Naive thymus-derived CD4-positive, alpha-beta T cell (primary cell): ENCODE results near the gene EIF2S2. TPM values are rescaled to one million over a fixed set of nuclear protein-coding genes. Genes with fewer than 3 reads are reported as not detected.

Source experiments
- ATAC-seq: fragments of 150-1000 bp; cut with Tn5 transposase; 2 replicates; pipeline ENCODE4 v1.10.0; 2021; ENCODE audit warnings: mild to moderate bottlenecking, moderate library complexity
- CTCF ChIA-PET: fragments of 350-600 bp; sonication (Branson Sonifier 250); formaldehyde crosslinking; loops from one replicate; lab custom pipeline; 2021; ENCODE audit warnings: antibody characterized with exemption; lab: Charles Lee
- POLR2A ChIA-PET: fragments of 350-600 bp; sonication (Branson Sonifier 250); formaldehyde crosslinking; loops from one replicate; lab custom pipeline; 2021; ENCODE audit warnings: antibody characterized with exemption, inconsistent platforms; lab: Charles Lee
- DNase-seq, 9 donors: peaks; one replicate each; pipeline versions ENCODE4 v3.0.0 to v3.0.0-alpha.2; 2020 to 2022; ENCODE audit warnings: mixed read lengths in 1 of 9
- H3K27ac ChIP-seq: one replicate; pipeline ENCODE4 v1.7.0; 2013; ENCODE audit warnings: mild to moderate bottlenecking, low read depth, low read length, moderate library complexity
- H3K27me3 ChIP-seq, 2 donors: one replicate each; pipeline ENCODE4 v1.7.0; 2013; ENCODE audit warnings: low read length in 2 of 2, mild to moderate bottlenecking in 2 of 2, moderate library complexity in 2 of 2; ENCODE audit not compliant: control insufficient read depth in 2 of 2, insufficient read depth in 2 of 2
- H3K36me3 ChIP-seq, 3 experiments: 1 replicate in 2 of 3; 2 replicates in 1 of 3; pipeline ENCODE4 v1.7.0; 2013; ENCODE audit warnings: low read length in 3 of 3, mild to moderate bottlenecking in 3 of 3, moderate library complexity in 1 of 3; ENCODE audit not compliant: insufficient read depth in 3 of 3, control insufficient read depth in 2 of 3
- H3K4me1 ChIP-seq, 2 donors: one replicate each; pipeline ENCODE4 v1.7.0; 2013; ENCODE audit warnings: low read length in 2 of 2, mild to moderate bottlenecking in 2 of 2, moderate library complexity in 1 of 2; ENCODE audit not compliant: control insufficient read depth in 2 of 2, insufficient read depth in 2 of 2
- H3K4me3 ChIP-seq: 2 replicates; pipeline ENCODE4 v1.7.0; 2013; ENCODE audit warnings: mild to moderate bottlenecking, low read length
- H3K9me3 ChIP-seq, 3 experiments: 1 replicate in 2 of 3; 2 replicates in 1 of 3; pipeline ENCODE4 v1.7.0; 2013; ENCODE audit warnings: low read length in 3 of 3; ENCODE audit not compliant: control insufficient read depth in 2 of 3
- H3K27ac Mint-ChIP-seq, 9 donors: one replicate each; pipeline ENCODE4 v1.8.0; 2020 to 2022; ENCODE audit warnings: mixed read lengths in 9 of 9, mild to moderate bottlenecking in 8 of 9, moderate library complexity in 5 of 9, inconsistent platforms in 2 of 9
- H3K27me3 Mint-ChIP-seq, 5 donors: one replicate each; pipeline ENCODE4 v1.8.0; 2021 to 2022; ENCODE audit warnings: mixed read lengths in 5 of 5, mild to moderate bottlenecking in 1 of 5
- H3K36me3 Mint-ChIP-seq, 5 donors: one replicate each; pipeline ENCODE4 v1.8.0; 2020 to 2022; ENCODE audit warnings: mixed read lengths in 5 of 5, mild to moderate bottlenecking in 3 of 5, inconsistent platforms in 1 of 5
- H3K4me1 Mint-ChIP-seq, 7 donors: one replicate each; pipeline ENCODE4 v1.8.0; 2020 to 2022; ENCODE audit warnings: mixed read lengths in 7 of 7, mild to moderate bottlenecking in 3 of 7, inconsistent platforms in 1 of 7
- H3K4me3 Mint-ChIP-seq, 10 donors: one replicate each; pipeline ENCODE4 v1.8.0; 2020 to 2022; ENCODE audit warnings: mild to moderate bottlenecking in 10 of 10, mixed read lengths in 10 of 10, moderate library complexity in 6 of 10, inconsistent platforms in 2 of 10
- H3K9me3 Mint-ChIP-seq, 11 donors: one replicate each; pipeline ENCODE4 v1.8.0; 2020 to 2022; ENCODE audit warnings: mixed read lengths in 11 of 11, mild to moderate bottlenecking in 4 of 11, inconsistent platforms in 1 of 11, moderate library complexity in 1 of 11
- intact Hi-C, 2 donors: fragments of 100-400 bp; cut with micrococcal nuclease; formaldehyde crosslinking; loops; one replicate each; pipeline ENCODE4 v1.15.1; 2023
- polyA plus RNA-seq, 2 donors: library from polyadenylated mRNA; unstranded; fragments of 300-500 nt; fragmentation: Illumina TruSeq; gene quantifications; one replicate each; pipeline ENCODE4 v1.2.3, GENCODE V29; 2021
- total RNA-seq, 6 experiments: library from RNA in 5 of 6; stranded (reverse) in 5 of 6; gene quantifications; 1 replicate in 5 of 6; 2 replicates in 1 of 6; pipeline ENCODE4 v1.2.3 and lab custom pipeline; 2021 to 2026

The EIF2S2 gene
- total and polyA plus RNA-seq, 7 experiments from 2014 or later: 16.8 to 68.4 (median 23.2) TPM

GRCh38 chr20:34079818-34080217 lies 32.2 kb downstream of the EIF2S2 start:
- peak overlapping the region in 4 of 9 donors; percentile 40 to 72 (median 68) for H3K27ac Mint-ChIP-seq
- DNase-seq: no peak
- Histone ChIP-seq H3K27ac (no peak overlapping the region), H3K4me3 (no peak overlapping the region), H3K9me3 (no peaks in the 10 kb centered on the region), H3K27me3 (no peaks in the 10 kb centered on the region), H3K36me3 (peaks cover 13 to 86% (median 16%) of the 10 kb centered on the region in 3 experiments), H3K4me1 (no peaks in the 10 kb centered on the region)
- POLR2A ChIA-PET: no interaction called here
- CTCF ChIA-PET: interaction anchor here (1.3 kb wide), 1 partner anchor 11 kb away, joined by 4 read pairs; no protein-coding TSS in a partner anchor
- peaks cover 0 to 38% (median 8%) of the 10 kb centered on the region in 5 donors for H3K36me3 Mint-ChIP-seq
- no peak for ATAC-seq
- intact Hi-C loops: no loop called here
- no peaks in the 10 kb centered on the region for H3K27me3 Mint-ChIP-seq
- no peak overlapping the region for H3K4me3 Mint-ChIP-seq
- no peaks in the 10 kb centered on the region for H3K9me3 Mint-ChIP-seq
- H3K4me1 Mint-ChIP-seq: peaks cover 0 to 17% (median 8%) of the 10 kb centered on the region in 7 donors

GRCh38 chr20:34078540-34078939 lies 33.5 kb downstream of the EIF2S2 start:
- peak overlapping the region in 7 of 9 donors; percentile 33 to 72 (median 55) for H3K27ac Mint-ChIP-seq
- intact Hi-C loops: no loop called here
- H3K27ac ChIP-seq: no peak overlapping the region
- H3K9me3 ChIP-seq: no peaks in the 10 kb centered on the region
- H3K36me3 ChIP-seq: peaks cover 13 to 94% (median 16%) of the 10 kb centered on the region in 3 experiments
- no peaks in the 10 kb centered on the region for H3K4me1 ChIP-seq
- H3K4me3 Mint-ChIP-seq: no peak overlapping the region
- H3K27me3 Mint-ChIP-seq: no peaks in the 10 kb centered on the region
- ChIA-PET CTCF (no interaction called here), POLR2A (no interaction called here)
- DNase-seq (no peak), ATAC-seq (no peak)
- no peaks in the 10 kb centered on the region for H3K9me3 Mint-ChIP-seq
- H3K27me3 ChIP-seq: no peaks in the 10 kb centered on the region
- H3K4me3 ChIP-seq: no peak overlapping the region
- H3K4me1 Mint-ChIP-seq: peaks cover 2 to 9% (median 3%) of the 10 kb centered on the region in 7 donors
- peaks cover 0 to 36% (median 5%) of the 10 kb centered on the region in 5 donors for H3K36me3 Mint-ChIP-seq

GRCh38 chr20:34076952-34077351 lies 35.1 kb downstream of the EIF2S2 start:
- H3K4me3 ChIP-seq: no peak overlapping the region
- no peaks in the 10 kb centered on the region for H3K27me3 ChIP-seq
- DNase-seq (no peak), ATAC-seq (no peak)
- Mint-ChIP-seq H3K4me3 (no peak overlapping the region), H3K27me3 (no peaks in the 10 kb centered on the region), H3K4me1 (peaks cover 0 to 9% (median 6%) of the 10 kb centered on the region in 7 donors), H3K27ac (peak overlapping the region in 1 of 9 donors; percentile 43), H3K36me3 (peaks cover 0 to 38% (median 8%) of the 10 kb centered on the region in 5 donors), H3K9me3 (no peaks in the 10 kb centered on the region)
- H3K27ac ChIP-seq: no peak overlapping the region
- H3K36me3 ChIP-seq: peaks cover 13 to 98% (median 23%) of the 10 kb centered on the region in 3 experiments
- H3K9me3 ChIP-seq: no peaks in the 10 kb centered on the region
- POLR2A ChIA-PET: no interaction called here
- CTCF ChIA-PET: no interaction called here
- no peaks in the 10 kb centered on the region for H3K4me1 ChIP-seq
- intact Hi-C loops: no loop called here

- Histone ChIP-seq H3K4me3 (no peak overlapping the region), H3K4me1 (no peaks in the 10 kb centered on the region), H3K27ac (no peak overlapping the region), H3K27me3 (no peaks in the 10 kb centered on the region), H3K36me3 (peaks cover 13 to 91% (median 23%) of the 10 kb centered on the region in 3 experiments), H3K9me3 (no peaks in the 10 kb centered on the region)
- POLR2A ChIA-PET: interaction anchor here (0.7 kb wide), 1 partner anchor 83 kb away, joined by 3 read pairs; no protein-coding TSS in a partner anchor
- Mint-ChIP-seq H3K9me3 (no peaks in the 10 kb centered on the region), H3K36me3 (peaks cover 0 to 33% (median 7%) of the 10 kb centered on the region in 5 donors), H3K4me1 (peaks cover 0 to 11% (median 6%) of the 10 kb centered on the region in 7 donors), H3K27ac (peak overlapping the region in 3 of 9 donors; percentile 4 to 31 (median 31)), H3K27me3 (no peaks in the 10 kb centered on the region), H3K4me3 (no peak overlapping the region)
- no peak for DNase-seq
- CTCF ChIA-PET: no interaction called here
- intact Hi-C loops: no loop called here
- ATAC-seq: no peak
Observed at GRCh38 chr20:34075647-34076046, 36.4 kb downstream of the EIF2S2 start.

- peaks cover 13 to 77% (median 19%) of the 10 kb centered on the region in 3 experiments for H3K36me3 ChIP-seq
- H3K4me1 ChIP-seq: peaks cover 4 to 5% of the 10 kb centered on the region in 2 donors
- H3K4me3 ChIP-seq: no peak overlapping the region
- H3K4me3 Mint-ChIP-seq: no peak overlapping the region
- H3K36me3 Mint-ChIP-seq: peaks cover 0 to 24% (median 5%) of the 10 kb centered on the region in 5 donors
- peak overlapping the region in 4 of 9 donors; percentile 25 to 52 (median 40) for H3K27ac Mint-ChIP-seq
- no peaks in the 10 kb centered on the region for H3K27me3 ChIP-seq
- no peaks in the 10 kb centered on the region for H3K9me3 Mint-ChIP-seq
- no peak for ATAC-seq
- intact Hi-C loops: no loop called here
- H3K4me1 Mint-ChIP-seq: peaks cover 8 to 19% (median 13%) of the 10 kb centered on the region in 7 donors
- H3K9me3 ChIP-seq: no peaks in the 10 kb centered on the region
- DNase-seq: no peak
- POLR2A ChIA-PET: no interaction called here
- H3K27ac ChIP-seq: no peak overlapping the region
- H3K27me3 Mint-ChIP-seq: no peaks in the 10 kb centered on the region
- CTCF ChIA-PET: interaction anchor here (1.2 kb wide), 1 partner anchor 159 kb away, joined by 4 read pairs; no protein-coding TSS in a partner anchor
Observed at GRCh38 chr20:34074101-34074760, 37.8 kb downstream of the EIF2S2 start.

- no peak overlapping the region for H3K4me3 Mint-ChIP-seq
- peaks cover 5 to 12% of the 10 kb centered on the region in 2 donors for H3K4me1 ChIP-seq
- intact Hi-C loops: no loop called here
- peaks cover 6 to 62% (median 19%) of the 10 kb centered on the region in 3 experiments for H3K36me3 ChIP-seq
- H3K36me3 Mint-ChIP-seq: peaks cover 0 to 20% (median 5%) of the 10 kb centered on the region in 5 donors
- no peaks in the 10 kb centered on the region for H3K27me3 ChIP-seq
- DNase-seq: no peak
- no peak overlapping the region for H3K27ac ChIP-seq
- POLR2A ChIA-PET: no interaction called here
- no peaks in the 10 kb centered on the region for H3K27me3 Mint-ChIP-seq
- no peak overlapping the region for H3K4me3 ChIP-seq
- CTCF ChIA-PET: no interaction called here
- no peaks in the 10 kb centered on the region for H3K9me3 ChIP-seq
- ATAC-seq: no peak
- peak overlapping the region in 4 of 9 donors; percentile 4 to 53 (median 26) for H3K27ac Mint-ChIP-seq
- peaks cover 21 to 33% (median 28%) of the 10 kb centered on the region in 7 donors for H3K4me1 Mint-ChIP-seq
- H3K9me3 Mint-ChIP-seq: no peaks in the 10 kb centered on the region
Observed at GRCh38 chr20:34072778-34073177, 39.3 kb downstream of the EIF2S2 start.
